IPS-18c (cell line): ENCODE data around the gene CAPN13.

Experiments used
- H3K4me3 ChIP-seq: 2 replicates; pipeline ENCODE4 v1.7.0; 2013; ENCODE audit warnings: low read depth, mild to moderate bottlenecking, low read length, moderate library complexity; ENCODE audit not compliant: insufficient read depth
- H3K9me3 ChIP-seq: one replicate; pipeline ENCODE4 v1.6.1; 2013; ENCODE audit warnings: mild to moderate bottlenecking, low read length, moderate library complexity; ENCODE audit not compliant: control insufficient read depth, insufficient read depth

CAPN13 gene

DNA sequence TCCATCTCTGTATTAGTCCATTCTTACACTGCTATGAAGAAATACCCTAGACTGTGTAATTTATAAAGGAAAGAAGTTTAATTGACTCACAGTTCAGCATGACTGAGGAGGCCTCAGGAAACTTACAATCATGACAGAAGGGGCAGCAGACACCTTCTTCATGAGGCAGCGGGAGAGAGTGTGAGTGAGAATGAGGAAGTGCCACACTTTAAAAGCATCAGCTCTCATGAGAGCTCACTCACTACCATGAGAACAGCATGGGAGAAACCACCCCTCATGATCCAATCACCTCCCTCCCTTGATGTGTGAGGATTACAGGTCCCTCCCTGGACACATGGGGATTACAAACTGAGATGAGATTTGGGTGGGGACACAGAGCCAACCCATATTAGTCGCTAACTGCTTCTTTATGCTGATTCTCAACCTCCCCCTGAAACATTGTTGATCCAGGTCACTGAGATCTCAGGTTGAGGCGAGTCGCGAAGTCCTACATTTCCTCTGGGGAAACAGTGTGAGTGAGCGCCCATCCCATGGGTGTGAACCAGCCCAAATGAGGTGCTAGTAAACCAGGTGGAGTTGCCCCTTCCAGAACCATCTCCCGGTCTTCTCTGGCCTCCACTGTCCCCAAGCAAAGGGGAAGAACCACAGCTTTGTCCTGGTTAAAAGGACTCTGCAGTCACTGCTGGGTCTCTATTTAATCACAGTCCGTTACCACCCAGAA lies 123.8 kb downstream of the CAPN13 start:
- Histone ChIP-seq H3K9me3 (no peaks in the 10 kb centered on the region), H3K4me3 (no peak overlapping the region)

DNA sequence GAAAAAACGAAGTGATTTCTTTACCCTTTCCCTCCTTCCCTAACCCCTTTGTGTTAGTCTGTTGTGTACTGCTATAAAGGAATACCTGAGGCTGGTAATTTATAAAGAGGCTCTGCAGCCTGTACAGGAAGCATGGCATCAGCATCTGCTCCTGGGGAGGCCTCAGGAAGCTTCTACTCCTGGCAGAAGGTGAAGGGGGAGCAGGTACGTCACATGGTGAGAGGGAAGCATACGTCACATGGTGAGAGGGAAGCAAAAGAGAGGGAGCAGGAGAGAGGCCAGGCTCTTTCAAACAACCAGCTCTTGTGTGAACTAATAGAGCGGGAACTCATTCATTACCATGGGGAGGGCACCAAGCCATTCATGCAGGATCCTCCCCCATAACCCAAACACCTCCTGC lies 126.2 kb downstream of the CAPN13 start:
- Histone ChIP-seq H3K4me3 (no peak overlapping the region), H3K9me3 (no peaks in the 10 kb centered on the region)

DNA sequence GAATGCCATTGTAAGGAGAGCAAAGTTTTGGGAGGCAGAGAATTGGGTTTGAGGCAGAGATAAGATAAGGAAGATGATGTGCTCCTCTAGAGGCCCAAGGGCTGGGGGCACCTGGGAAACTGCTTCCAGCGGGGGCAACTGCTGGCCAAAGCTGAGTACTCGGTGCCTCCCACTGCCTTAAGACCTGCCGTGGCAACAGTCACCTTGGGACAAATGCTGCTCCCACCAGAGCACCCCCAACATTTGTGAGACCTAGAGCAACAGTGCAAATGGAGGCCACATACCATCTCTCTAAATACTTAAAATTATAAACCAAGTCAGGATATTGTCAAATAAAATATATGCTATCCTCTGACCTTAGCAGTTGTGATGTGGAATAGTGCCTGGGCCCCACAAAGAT lies 127.1 kb downstream of the CAPN13 start:
- H3K9me3 ChIP-seq: no peaks in the 10 kb centered on the region
- no peak overlapping the region for H3K4me3 ChIP-seq

DNA sequence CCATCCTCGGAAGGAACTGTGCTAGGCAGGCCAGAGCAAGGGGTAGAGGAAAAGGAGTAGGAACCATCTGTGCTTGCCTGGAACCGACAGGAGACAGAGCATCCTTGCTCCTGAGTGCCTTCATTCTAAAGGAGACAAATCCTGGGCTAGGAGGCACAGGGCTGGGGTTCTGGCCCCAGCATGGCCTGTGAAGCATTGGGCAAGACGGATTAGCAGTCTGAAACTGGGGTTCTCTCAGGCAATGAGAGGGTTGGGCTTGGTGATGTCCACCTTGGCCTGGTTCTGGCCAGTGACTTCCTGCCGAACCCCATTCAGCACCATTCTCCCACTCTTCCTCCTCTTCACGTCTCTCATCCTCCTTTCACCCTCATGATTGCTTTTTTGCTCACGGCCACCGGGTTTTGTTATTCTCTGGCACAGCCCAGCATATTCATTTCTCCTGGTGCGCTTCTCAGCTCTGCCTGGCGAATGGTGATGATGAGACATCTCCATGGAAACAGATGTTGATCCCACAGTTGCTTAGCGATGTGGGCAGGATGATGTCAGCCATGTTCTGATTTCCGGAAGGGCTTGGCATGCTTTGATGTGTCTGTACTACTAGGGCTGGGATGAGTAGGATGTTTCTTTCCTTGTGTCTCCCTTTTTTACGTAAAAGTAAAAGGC lies 127.7 kb downstream of the CAPN13 start:
- no peaks in the 10 kb centered on the region for H3K9me3 ChIP-seq
- H3K4me3 ChIP-seq: no peak overlapping the region

DNA sequence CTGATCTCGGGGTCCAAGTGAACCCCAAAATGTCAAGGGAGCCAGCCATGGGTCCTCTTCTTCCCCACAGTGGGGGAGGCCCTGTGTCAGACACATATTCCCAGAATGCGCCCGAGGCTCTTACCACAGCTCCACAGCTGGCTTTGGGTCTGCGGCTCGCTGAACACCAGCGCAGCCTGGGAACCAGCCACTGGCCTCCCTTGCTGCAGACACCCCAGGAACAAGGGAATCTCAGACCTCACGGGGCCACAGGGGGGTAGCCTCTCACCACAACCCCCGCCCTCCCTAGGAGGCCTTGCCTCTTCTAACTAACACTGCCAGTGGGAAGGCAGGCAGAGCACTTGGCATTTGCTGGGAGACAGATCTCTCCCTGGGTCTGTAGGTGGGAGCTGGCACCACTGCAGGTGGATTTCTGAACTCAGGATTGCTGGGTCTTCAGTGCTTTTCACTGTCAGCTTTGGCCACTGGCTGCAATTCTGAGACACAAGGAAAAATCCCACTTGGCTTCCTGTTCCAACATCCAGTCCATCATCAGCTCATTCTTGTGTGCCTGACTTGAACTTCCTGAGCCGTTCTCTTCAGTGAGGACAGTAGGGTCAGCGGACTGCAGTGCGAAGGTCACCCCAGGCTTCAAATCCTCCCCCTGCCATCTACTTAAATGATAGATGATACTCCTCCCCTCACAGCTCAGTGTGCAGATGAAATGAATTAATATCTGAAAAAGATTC lies 128.7 kb downstream of the CAPN13 start:
- Histone ChIP-seq H3K9me3 (no peaks in the 10 kb centered on the region), H3K4me3 (no peak overlapping the region)

DNA sequence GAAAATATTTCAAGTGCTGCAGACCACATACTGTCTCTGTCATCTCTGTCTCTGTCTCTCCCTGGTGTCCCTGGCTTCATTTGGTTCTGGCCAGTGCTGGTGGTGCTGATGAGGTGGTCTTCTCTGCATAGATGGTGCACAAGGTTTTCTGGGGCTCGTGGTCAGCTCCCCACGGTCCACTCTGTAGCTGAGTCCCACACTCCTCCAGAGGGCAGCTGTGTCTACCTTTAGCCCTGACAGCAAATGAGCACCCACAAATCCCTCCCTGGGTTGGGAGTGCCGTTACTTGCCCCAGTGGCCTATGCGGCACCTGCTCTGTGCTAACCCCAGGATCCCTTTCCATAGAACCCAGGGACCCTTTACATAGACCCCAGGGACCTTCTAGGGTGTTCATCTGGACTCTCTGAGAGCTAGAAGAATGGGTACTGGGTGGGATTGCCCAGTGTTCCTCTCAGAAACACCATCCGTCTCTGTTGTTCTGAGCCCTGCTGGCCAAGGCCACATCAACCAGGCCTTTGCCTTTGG lies 129.3 kb downstream of the CAPN13 start:
- Histone ChIP-seq H3K4me3 (no peak overlapping the region), H3K9me3 (no peaks in the 10 kb centered on the region)

DNA sequence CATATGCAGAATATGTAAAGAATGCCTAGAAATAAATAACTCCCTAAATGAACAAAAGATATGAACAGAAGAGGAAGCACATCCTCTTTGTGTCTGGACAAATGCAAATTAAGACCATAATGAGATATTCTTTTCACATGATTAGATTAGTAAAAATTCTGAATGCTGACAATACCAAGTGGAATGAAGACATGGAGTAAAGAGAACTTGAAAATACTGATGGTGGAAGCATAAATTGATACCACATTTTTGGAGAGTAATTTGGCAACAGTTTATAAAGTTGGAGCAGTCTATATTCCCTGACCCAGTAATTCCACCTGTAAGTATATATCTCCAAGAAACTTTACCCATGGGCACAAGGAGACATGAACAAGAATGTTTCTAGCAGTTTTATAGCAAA lies 130.0 kb downstream of the CAPN13 start:
- Histone ChIP-seq H3K4me3 (no peak overlapping the region), H3K9me3 (no peaks in the 10 kb centered on the region)

DNA sequence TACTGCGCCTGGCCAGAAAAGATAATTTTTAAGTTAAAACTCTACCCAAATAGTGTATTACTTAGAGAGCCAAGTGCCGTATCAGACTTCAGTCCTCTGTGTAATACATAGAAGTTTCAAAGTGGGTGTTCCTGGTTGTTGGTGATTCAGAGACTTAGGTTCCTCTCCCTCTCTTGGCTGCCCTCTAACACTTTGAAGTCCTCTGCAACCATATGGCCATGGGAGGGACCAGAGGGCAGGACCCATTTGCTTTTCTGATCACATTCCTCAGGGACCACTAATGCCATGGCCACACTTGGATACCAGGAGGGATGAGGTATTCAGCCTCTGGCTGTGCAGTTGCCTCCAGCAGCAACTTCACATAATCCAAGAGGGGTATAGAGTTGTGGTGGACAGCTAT lies 131.5 kb downstream of the CAPN13 start:
- no peak overlapping the region for H3K4me3 ChIP-seq
- H3K9me3 ChIP-seq: no peaks in the 10 kb centered on the region

DNA sequence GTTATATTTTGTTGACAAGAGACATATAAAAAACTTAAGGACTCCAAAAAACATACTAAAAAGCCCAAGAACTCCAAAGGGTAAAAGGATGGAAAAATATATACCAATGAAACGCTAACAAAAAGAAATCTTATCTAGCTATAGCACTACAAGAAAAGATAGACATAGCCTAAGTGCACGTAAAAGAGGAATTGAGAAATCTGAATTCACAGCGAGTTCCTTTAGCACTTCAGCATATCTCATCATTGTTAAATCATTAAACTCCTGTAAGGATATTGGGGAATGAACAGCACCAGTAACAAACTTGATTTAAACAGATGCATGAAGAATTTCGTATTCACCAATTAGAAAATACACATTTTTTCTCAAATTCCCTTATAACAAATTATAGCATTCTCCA lies 134.1 kb downstream of the CAPN13 start:
- Histone ChIP-seq H3K9me3 (peaks cover 2% of the 10 kb centered on the region), H3K4me3 (no peak overlapping the region)
